IMR-90 (cell line): ENCODE measurements around the gene RAB28. TPM values are rescaled to one million over a fixed set of nuclear protein-coding genes. Genes with fewer than 3 reads are reported as not detected.

Experiments used
- ATAC-seq: fragments of 200-7000 bp; cut with Tn5 transposase; 2 replicates; pipeline ENCODE4 v1.9.1; 2020; ENCODE audit warnings: low read depth, mild to moderate bottlenecking, moderate library complexity
- BruUV-seq: library from RNA; stranded (reverse); fragments of 400-500 nt; replicated peaks from 2 replicates; lab custom pipeline; 2021; lab: Mats Ljungman, UMichigan
- CTCF ChIA-PET: fragments of 300-600 bp; formaldehyde crosslinking; extraction: SDS; loops from one replicate; lab custom pipeline; 2021; ENCODE audit warnings: antibody characterized with exemption; lab: Yijun Ruan, JAX
- POLR2A ChIA-PET: fragments of 300-600 bp; sonication (Branson Sonifier 250); formaldehyde crosslinking; loops from one replicate; lab custom pipeline; 2022; ENCODE audit warnings: antibody characterized with exemption; ENCODE audit not compliant: unreplicated experiment; lab: Charles Lee
- DNase-seq: peaks from one replicate; pipeline ENCODE4 v3.0.0; 2013
- H2AFZ ChIP-seq: replicated peaks from 2 replicates; pipeline ENCODE3; 2013; ENCODE audit warnings: low read length, mild to moderate bottlenecking; ENCODE audit not compliant: poor library complexity
- H2AK5ac ChIP-seq: 2 replicates; pipeline ENCODE4 v1.6.1; 2013; ENCODE audit warnings: low read depth, low read length, inconsistent platforms
- H2AK9ac ChIP-seq: replicated peaks from 2 replicates; pipeline ENCODE3; 2013; ENCODE audit warnings: mild to moderate bottlenecking, low read depth, low read length, moderate library complexity; ENCODE audit not compliant: poor library complexity
- H2BK120ac ChIP-seq: 2 replicates; pipeline ENCODE4 v1.6.1; 2013; ENCODE audit warnings: low read depth, low read length, inconsistent platforms
- H2BK15ac ChIP-seq: 3 replicates; pipeline ENCODE4 v1.6.1; 2013; ENCODE audit warnings: low read depth, low read length, inconsistent platforms
- H2BK20ac ChIP-seq: 2 replicates; pipeline ENCODE4 v1.6.1; 2013; ENCODE audit warnings: low read depth, mild to moderate bottlenecking, inconsistent platforms, low read length, moderate library complexity
- H2BK5ac ChIP-seq: 2 replicates; pipeline ENCODE4 v1.6.1; 2013; ENCODE audit warnings: mild to moderate bottlenecking, low read depth, low read length, inconsistent platforms; ENCODE audit not compliant: poor library complexity, severe bottlenecking
- H3K14ac ChIP-seq: replicated peaks from 2 replicates; pipeline ENCODE4 v1.6.1; 2013; ENCODE audit warnings: low read depth, low read length, inconsistent platforms
- H3K18ac ChIP-seq: 2 replicates; pipeline ENCODE4 v1.6.1; 2013; ENCODE audit warnings: low read depth, low read length, control low read depth
- H3K23ac ChIP-seq: 2 replicates; pipeline ENCODE4 v1.6.1; 2013; ENCODE audit warnings: low read depth, low read length, inconsistent platforms
- H3K27ac ChIP-seq: 2 replicates; pipeline ENCODE4 v1.5.1; 2013; ENCODE audit warnings: mild to moderate bottlenecking, control low read depth, low read length; ENCODE audit not compliant: insufficient read depth
- H3K27me3 ChIP-seq: 2 replicates; pipeline ENCODE4 v1.6.1; 2013; ENCODE audit warnings: low read length; ENCODE audit not compliant: control insufficient read depth, insufficient read depth
- H3K36me3 ChIP-seq: 2 replicates; pipeline ENCODE4 v1.6.1; 2013; ENCODE audit warnings: low read length, mixed read lengths; ENCODE audit not compliant: control insufficient read depth, insufficient read depth
- H3K4ac ChIP-seq: 2 replicates; pipeline ENCODE4 v1.6.1; 2013; ENCODE audit warnings: low read depth, low read length, inconsistent platforms
- H3K4me1 ChIP-seq: 2 replicates; pipeline ENCODE4 v1.6.1; 2013; ENCODE audit warnings: low read length, mixed read lengths; ENCODE audit not compliant: control insufficient read depth, insufficient read depth
- H3K4me2 ChIP-seq: 2 replicates; pipeline ENCODE4 v1.6.1; 2013; ENCODE audit warnings: low read depth, mild to moderate bottlenecking, control low read depth, low read length, moderate library complexity
- H3K4me3 ChIP-seq: 2 replicates; pipeline ENCODE4 v1.5.1; 2013; ENCODE audit warnings: low read depth, mild to moderate bottlenecking, control low read depth, low read length, moderate library complexity; ENCODE audit not compliant: insufficient read depth
- H3K56ac ChIP-seq: 2 replicates; pipeline ENCODE4 v1.6.1; 2013; ENCODE audit warnings: low read length, inconsistent platforms; ENCODE audit not compliant: insufficient read depth; ENCODE audit errors: extremely low read depth
- H3K79me1 ChIP-seq, 2 experiments: 2 replicates each; pipeline ENCODE4 v1.6.1; 2013; ENCODE audit warnings: low read length in 2 of 2, inconsistent platforms in 1 of 2, low read depth in 1 of 2
- H3K9ac ChIP-seq: 2 replicates; pipeline ENCODE4 v1.6.1; 2013; ENCODE audit warnings: low read depth, low read length, control low read depth
- H3K9me1 ChIP-seq: 2 replicates; pipeline ENCODE4 v1.6.1; 2013; ENCODE audit warnings: low read length, inconsistent platforms; ENCODE audit not compliant: insufficient read depth
- H3K9me3 ChIP-seq: 2 replicates; pipeline ENCODE4 v1.6.1; 2013; ENCODE audit warnings: low read length; ENCODE audit not compliant: control insufficient read depth, insufficient read depth
- H4K20me1 ChIP-seq: 2 replicates; pipeline ENCODE4 v1.6.1; 2013; ENCODE audit warnings: low read length, inconsistent platforms; ENCODE audit not compliant: insufficient read depth
- H4K5ac ChIP-seq: 2 replicates; pipeline ENCODE4 v1.6.1; 2013; ENCODE audit warnings: mild to moderate bottlenecking, low read depth, low read length, control low read depth
- H4K8ac ChIP-seq, 2 experiments: 2 replicates each; pipeline ENCODE4 v1.6.1; 2013; ENCODE audit warnings: low read depth in 2 of 2, low read length in 2 of 2, control low read depth in 1 of 2, inconsistent platforms in 1 of 2
- H4K91ac ChIP-seq: 2 replicates; pipeline ENCODE4 v1.6.1; 2013; ENCODE audit warnings: low read depth, low read length, inconsistent platforms; ENCODE audit not compliant: insufficient read depth
- NFE2L2 ChIP-seq: fragments of 150-350 bp; IDR thresholded peaks from 2 replicates; pipeline ENCODE4 v1.6.1; 2016; ENCODE audit warnings: low read depth, mild to moderate bottlenecking, low read length
- RAD21 ChIP-seq: IDR thresholded peaks from 2 replicates; pipeline ENCODE4 v1.6.1; 2012; ENCODE audit warnings: low read length, improper control_type of control experiment
- RFX5 ChIP-seq: IDR thresholded peaks from 2 replicates; pipeline ENCODE4 v1.8.0; 2012; ENCODE audit warnings: low read depth, mild to moderate bottlenecking, low read length, moderate library complexity
- dilution Hi-C: fragments of 300-500 bp; cut with HindIII; formaldehyde crosslinking; loops from one replicate; pipeline ENCODE4 v1.14.3; 2018; ENCODE audit warnings: low sequenced_read_pairs; ENCODE audit not compliant: unreplicated experiment
- in situ Hi-C: fragments of 300-500 bp; cut with MboI; formaldehyde crosslinking; loops from 3 replicates; pipeline ENCODE4 v1.14.3; 2019; ENCODE audit warnings: low sequenced_read_pairs, inconsistent platforms, mixed read lengths
- intact Hi-C: fragments of 100-400 bp; cut with micrococcal nuclease; formaldehyde crosslinking; loops from 2 replicates; pipeline ENCODE4 v1.10.0; 2022
- polyA plus RNA-seq, 3 experiments: library from polyadenylated mRNA; depleted of rRNA; stranded (reverse); fragments of >200 nt; gene quantifications; 2 replicates each; pipeline ENCODE4 v1.2.3, GENCODE V29; 2012; ENCODE audit warnings: low replicate concordance in 1 of 3
- total RNA-seq: library from RNA; depleted of rRNA; stranded (reverse); fragments of >200 nt; gene quantifications from 2 replicates; pipeline ENCODE4 v1.2.3, GENCODE V29; 2012

RAB28 gene
- total and polyA plus RNA-seq, 2 of the 4 experiments (the other 2 are of a cell fraction), result 7.5 to 10.8 TPM

DNA sequence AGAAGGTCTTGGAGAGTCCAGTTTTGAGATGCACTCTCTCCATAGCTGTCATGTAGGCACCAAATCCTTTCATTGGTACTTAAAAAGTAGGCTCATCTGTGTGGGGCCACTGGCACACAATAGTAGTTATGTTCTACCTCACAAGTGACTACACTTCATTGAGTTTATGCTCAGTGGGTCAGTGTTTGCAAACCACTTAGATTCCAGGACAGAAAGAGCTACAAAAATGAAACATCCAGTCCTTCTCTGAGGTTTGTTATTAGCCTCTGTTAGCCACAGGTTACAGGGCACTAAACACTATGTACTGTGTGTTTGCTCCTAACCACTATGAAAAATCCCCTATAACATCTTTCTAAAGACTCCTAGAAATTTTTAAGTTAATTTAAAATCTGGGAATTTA, 13.8 kb downstream of the RAB28 start:
- in situ Hi-C loops, result no loop called here

More for the DNA sequence above, 13.8 kb downstream of the RAB28 start:
- H3K27me3 ChIP-seq, result no peaks in the 10 kb centered on the region
- no peak overlapping the region for H3K18ac ChIP-seq
- H2AFZ ChIP-seq, result no peak overlapping the region
- no peak overlapping the region for H3K4ac ChIP-seq
- intact Hi-C loops (no loop called here), dilution Hi-C loops (no loop called here)
- no peak overlapping the region for H4K8ac ChIP-seq
- DNase-seq (no peak), ATAC-seq (no peak)
- H2BK20ac ChIP-seq, result no peak overlapping the region
- CTCF ChIA-PET, result no interaction called here
- no peak overlapping the region for H3K4me3 ChIP-seq
- H3K9me1 ChIP-seq, result no peaks in the 10 kb centered on the region; the same call in 1 of the 2 replicates
- H3K9me3 ChIP-seq, result no peaks in the 10 kb centered on the region
- POLR2A ChIA-PET, result no interaction called here
- H3K4me2 ChIP-seq, result no peak overlapping the region
- H2AK9ac ChIP-seq, result no peak overlapping the region
- H3K56ac ChIP-seq, result no peak overlapping the region
- no peak overlapping the region for H3K27ac ChIP-seq
- H3K36me3 ChIP-seq, result no peaks in the 10 kb centered on the region
- no peak overlapping the region for H3K14ac ChIP-seq
- TF ChIP-seq RFX5, result no peak
- TF ChIP-seq NFE2L2, result no peak
- TF ChIP-seq RAD21, result no peak
- no peaks in the 10 kb centered on the region; the same call in 1 of the 2 replicates for H4K20me1 ChIP-seq
- no peak overlapping the region for H2AK5ac ChIP-seq
- H3K79me1 ChIP-seq, result peaks cover 0 to 16% of the 10 kb centered on the region in 2 experiments; a peak in 1 of 4 replicates
- no TSS peak for BruUV-seq
- H3K9ac ChIP-seq, result no peak overlapping the region
- no peak overlapping the region for H2BK5ac ChIP-seq
- H3K4me1 ChIP-seq, result no peaks in the 10 kb centered on the region
- no peak overlapping the region for H4K5ac ChIP-seq
- H2BK120ac ChIP-seq, result no peak overlapping the region
- no peak overlapping the region for H4K91ac ChIP-seq
- H2BK15ac ChIP-seq, result no peak overlapping the region
- no peak overlapping the region for H3K23ac ChIP-seq
